HG03378 (cell line): ENCODE measurements around the gene GRSF1.
A peak's percentile ranks its signal among the peaks of the same experiment; 100 is the strongest.
"Not testable (repeated sequence)": the region's sequence is repeated elsewhere in the genome, so short reads cannot be mapped to it uniquely, and the experiment has no call there.

ENCODE experiments used
- ATAC-seq: cut with Tn5 transposase; IDR thresholded peaks from one replicate; pipeline ENCODE4 v1.9.1; 2021; ENCODE audit warnings: mild to moderate bottlenecking, moderate library complexity; ENCODE audit not compliant: unreplicated experiment

Gene GRSF1

DNA sequence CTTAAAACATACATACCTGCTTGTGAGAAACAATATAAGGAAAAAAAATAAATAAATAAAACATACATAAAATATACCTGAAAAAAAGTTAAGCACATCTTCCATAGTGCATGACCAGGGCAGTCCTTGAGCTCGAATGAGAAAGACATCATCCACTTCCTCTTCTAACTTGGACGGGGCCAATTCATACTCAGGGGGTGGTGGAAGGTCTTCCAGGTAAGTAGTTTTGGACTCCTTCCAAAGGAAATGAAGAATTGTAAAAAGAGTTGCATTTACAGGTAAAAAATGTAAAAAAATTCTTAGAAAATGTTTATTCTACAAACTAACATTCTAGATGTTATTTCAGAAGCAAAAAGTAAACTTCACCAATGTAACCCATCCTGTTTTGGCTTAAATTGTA is 3.6 kb downstream of the GRSF1 start:
- ATAC-seq = no peak

DNA sequence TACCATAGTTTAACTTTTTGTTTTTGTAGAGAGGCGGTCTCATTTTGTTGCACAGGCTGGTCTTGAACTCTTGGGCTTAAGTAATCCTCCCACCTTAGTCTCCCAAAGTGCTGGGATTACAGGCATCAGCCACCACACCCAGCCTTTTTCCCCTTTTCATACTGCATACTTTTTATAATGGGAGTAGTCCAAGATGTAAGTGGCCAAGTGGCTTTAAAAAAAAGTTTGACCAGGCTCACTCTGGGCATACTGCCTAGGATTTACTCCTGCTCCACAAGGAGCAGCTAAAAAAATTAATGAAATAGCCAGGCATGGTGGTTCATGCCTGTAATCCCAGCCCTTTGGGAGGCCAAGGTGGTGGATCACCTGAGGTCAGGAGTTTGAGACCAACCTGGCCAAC is 6.0 kb downstream of the GRSF1 start:
- no peak for ATAC-seq

DNA sequence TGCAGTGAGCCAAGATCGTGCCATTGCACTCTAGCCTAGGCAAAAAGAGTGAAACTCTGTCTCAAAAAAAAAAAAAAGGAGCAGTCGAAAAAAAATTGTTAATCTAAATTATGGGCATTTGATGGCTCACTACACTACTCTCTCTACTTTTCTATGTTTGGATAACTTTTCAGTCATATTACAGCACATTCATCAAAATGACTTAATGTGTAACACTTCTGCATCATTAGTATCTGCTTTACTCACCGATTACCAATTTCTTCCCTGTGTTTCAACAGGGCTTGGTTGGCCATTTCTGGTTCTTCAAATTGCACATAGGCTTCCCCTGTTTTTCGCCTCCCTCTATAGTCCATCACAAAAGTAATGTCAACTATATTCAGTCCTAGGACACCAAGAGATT is 8.4 kb downstream of the GRSF1 start:
- ATAC-seq = no peak

DNA sequence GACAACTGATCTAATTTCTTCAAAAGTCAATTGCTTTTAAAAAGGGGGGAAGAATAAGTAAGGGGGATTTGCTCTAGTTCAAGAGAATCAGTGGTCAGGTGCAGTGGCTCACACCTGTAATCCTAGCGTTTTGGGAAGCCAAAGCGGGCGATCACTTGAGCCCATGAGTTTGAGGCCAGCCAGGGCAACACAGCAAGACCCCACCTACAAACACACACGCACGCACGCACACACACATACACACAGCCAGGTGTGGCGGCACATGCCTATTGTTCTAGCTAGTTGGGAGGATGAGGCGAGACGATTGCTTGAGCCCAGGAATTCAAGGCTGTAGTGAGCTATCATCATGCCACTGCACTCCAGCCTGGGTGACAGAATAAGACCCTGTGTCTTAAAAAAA is 9.6 kb downstream of the GRSF1 start:
- ATAC-seq = no peak

DNA sequence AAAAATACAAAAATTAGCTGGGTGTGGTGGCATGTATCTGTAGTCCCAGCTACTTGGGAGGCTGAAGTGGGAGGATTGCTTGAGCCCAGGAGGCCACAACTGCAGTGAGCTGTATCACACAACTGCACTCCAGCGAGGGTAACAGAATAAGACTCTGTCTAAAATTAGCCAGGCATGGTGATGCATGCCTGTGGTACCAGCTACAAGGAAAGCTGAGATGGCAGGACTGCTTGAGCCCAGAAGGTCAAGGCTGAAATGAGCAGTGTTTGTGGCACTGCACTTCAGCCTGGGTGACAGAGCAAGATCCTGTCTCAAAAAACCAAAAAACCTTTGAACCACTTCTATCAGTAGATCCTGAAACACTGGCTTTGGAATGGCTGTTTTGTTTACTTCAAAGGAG is 10.2 kb downstream of the GRSF1 start:
- ATAC-seq = no peak

DNA sequence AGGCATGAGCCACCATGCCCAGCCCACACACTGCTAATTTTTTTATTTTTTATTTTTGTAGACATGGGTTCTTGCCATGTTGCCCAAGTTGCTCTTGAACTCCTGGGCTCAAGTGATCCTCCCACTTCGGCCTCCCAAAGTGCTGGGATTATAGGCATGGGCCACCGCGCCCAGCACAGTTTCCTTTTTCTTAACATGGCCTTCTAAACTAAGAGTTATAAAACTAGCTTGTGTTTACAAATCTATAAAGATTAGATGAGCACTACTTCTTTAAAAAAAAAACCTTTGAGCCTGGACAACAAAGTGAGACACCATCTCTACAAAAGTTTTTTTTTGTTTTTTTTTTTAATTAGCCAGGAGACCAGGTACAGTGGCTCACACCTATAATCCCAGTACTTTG is 10.7 kb downstream of the GRSF1 start:
- ATAC-seq = no peak

DNA sequence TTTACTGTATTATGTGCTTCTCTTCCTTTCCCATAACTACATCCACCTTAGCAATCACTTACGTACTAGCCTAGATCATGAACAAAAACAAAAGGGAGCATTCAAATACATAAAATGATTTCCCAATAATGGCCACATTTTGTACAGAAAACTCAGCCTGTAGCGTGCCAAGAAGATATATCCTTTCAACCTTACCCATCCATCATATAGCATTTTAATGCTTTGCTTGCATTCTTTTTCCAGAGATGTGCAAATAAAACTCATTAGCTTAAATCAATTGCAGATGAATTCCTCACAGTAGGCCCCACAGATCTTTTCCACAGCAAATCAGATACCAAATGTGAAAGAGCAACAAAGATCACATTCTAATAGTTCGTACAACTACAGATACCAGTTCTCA is 20.8 kb downstream of the GRSF1 start:
- ATAC-seq = no peak

DNA sequence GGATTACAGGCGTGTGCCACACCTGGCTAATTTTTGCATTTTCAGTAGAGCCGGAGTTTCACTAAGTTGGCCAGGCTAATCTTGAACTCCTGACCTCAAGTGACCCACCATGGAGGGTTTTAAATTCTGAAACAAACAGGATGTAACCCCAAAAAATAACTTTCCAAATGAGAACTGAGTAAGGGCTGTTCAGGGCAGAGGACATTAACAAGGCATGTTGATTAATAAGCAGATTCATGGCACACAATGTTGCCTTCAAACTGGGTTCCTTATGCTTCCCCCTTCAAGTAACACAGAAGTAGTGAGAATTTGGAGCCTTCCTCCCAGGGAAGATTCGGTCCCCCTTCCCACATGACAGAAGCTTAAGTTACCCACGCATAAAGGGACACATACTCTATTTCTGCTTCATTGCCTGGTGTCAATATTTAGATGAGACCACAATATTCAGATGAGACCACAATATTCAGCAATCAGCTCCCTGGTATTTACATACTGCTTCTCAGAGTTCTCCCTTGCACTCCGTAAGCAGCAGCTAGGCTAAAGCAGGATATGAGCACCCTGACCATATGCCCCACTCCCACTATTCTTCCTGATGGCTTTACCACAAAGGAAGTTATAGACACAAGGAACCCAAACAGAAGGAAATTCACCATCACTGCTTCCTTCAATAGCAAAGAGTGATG is 21.4 kb downstream of the GRSF1 start:
- peak; percentile 65 for ATAC-seq

DNA sequence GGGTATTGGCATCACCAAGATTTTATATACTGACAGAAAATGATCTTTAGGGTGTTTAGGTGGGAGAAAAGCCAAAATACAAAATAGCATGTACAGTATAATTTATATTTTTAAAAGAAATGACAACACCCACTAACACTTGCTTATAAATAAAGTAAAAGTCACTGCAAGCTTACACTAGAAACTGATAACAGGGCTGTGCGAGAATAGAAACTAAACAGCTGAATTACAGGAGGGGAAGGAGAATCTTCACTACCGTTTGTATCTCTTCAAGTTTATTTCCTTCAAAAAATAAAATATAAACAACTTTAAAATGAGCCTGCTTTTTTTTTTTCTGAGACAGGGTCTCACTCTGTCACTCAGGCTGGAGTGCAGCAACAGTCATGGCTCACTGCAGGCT is 22.8 kb downstream of the GRSF1 start:
- ATAC-seq = no peak

DNA sequence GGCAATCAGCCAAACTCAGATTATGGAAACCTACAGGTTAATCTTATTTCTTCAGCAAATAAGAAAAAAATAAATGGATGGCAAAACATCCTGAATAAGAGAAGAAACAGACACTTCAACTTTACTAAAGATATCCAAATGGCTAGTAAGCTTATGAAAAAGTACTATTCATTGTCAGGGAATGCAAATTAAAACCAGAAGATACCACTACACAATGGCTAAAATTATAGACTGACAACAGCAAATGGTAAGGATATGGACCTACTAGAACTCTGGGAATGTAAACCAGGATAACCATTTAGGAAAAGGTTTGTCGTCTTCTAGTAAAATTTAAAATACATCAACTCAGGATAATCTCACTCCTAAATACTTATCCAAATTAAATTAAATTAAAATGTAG is 24.3 kb downstream of the GRSF1 start:
- no peak for ATAC-seq

DNA sequence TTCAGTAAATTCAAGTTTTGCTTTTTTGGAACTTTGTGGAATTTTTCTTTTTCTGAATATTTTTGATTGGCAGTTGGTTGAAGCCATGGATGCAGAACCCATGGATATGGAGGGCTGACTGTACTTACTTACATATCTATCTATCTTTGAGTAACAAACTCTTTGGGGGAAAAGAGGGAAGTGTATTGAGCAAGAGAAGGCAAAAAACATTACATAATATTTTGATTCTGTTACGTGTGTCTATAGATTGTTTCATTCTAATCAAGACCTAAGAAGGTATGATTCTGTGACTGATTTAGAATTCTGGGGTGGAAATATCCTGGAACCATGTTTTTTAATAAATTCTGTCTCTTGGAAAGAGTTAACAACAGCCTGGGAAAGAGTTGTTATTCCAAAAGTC is 31.5 kb downstream of the GRSF1 start:
- no peak for ATAC-seq

DNA sequence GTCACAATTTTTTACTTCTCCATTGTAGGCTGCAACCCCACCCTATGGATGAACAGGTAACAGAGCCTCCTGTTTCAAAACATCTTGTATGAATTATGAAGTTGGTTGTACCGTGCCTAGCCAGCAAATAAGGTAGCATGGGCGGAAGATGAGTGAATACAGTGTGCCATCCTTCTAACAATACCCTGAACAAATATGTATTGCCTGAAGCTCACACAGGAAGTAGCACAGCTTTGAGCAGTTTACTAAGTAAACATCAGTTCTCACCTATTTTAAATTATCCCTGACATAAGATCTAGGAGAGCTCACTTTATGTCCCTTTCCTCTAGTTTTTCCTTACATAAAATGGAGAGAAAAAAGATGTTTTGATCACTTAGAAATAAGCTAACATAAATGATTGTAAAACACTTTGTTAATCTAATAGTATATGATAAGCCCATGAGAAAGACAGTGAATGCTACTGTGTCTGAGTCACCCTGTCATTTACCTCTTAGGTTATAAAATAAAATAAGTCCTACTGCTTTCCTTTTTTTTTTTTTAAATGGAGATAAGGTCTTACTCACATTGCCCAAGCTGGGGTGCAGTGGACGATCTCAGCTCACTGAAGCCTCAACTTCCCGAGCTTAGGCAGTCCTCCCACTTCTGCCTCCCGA is 36.6 kb downstream of the GRSF1 start:
- ATAC-seq = no peak

DNA sequence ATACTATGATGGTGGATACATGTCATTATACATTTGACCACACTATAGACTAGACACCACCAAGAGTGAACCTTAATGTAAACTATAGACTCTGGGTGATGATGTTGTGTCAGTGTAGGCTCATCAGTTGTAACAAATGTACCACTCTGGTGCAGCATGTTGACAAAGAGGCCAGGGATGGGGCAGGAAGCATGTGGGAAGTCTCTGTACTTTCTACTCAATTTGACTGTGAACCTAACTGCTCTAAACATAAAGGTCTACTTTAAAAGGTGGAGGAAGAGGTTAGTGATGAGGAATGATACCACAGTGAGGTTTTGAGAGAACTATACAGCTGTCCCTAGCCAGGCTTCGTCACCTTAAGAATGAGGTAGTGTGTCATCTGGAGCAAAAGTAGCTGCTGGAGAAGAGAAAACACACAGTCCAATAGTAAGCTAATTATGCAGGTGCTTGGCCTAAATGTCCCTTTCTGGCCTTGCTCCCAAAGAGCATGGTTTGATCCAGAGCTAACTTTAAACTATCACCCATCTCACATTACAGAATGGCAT is 38.4 kb downstream of the GRSF1 start:
- peak; percentile 63 for ATAC-seq

DNA sequence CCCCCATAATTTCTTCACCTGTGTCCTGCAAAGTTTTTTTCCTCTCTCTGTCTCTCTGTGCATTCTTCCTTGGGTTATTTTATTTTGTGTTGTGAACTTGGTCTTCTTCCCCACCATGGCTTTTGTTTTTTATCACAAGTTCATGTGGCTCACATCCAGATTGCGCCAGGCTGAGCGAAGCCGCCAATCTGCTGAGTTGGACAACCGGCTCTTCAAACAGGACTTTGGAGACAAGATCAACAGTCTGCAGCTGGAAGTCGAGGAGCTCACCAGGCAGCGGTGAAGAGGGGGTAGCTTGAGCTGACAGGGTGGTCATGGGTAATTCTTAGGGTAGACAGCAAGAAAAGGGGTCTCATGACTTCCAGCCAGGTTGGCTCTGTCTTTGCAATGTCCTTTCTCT is 46.1 kb downstream of the GRSF1 start:
- no peak for ATAC-seq

DNA sequence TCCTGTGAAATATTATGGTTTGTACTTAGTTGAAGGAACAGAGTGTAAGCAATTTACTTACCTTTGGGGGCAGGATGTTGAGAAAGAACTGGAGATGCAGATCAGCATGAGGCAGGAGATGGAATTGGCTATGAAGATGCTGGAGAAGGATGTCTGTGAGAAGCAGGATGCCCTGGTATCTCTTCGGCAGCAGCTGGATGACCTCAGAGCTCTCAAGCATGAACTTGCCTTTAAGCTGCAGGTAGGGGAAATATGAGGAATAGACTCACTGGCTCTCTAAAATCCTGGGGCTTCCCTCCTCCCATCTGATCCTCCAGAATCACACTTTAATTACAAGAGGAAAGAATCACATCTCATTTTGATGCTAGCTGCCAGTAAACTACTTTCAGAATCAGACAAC is 51.0 kb downstream of the GRSF1 start:
- ATAC-seq = no peak

DNA sequence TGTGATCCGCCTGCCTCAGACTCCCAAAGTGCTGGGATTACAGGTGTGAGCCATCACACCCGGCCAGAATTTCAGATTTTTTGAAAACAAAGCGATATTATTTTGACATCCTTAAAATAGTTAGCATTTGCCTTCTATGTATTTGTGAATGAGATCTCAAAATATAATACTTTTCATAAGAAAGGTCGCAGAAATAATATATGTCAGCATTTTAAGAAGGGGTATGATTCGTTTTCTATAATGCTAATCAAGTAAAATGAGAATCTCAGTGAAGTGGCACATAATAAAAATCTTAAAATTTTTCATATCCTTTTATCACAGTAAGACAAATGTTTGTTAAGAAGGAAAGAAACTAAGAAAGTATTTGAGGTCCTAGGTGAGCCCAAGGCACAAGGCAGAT is 52.2 kb downstream of the GRSF1 start:
- no peak for ATAC-seq

DNA sequence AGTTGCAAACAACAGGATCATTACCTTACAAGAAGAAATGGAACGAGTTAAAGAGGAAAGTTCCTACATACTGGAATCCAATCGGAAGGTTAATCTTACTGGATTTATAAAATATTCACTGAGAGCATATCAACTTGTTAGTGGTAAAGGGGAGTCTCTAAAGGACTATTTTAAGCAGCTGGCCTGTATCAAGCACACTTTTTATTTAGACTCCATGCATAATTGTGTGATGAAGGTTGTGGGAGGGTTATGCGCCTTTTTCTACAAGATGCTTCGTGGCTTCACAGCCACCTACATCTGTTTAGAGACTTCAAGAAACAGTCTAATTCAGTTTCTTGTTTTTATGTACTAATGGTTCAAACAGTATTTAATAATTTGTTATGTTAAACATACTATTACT is 56.6 kb downstream of the GRSF1 start:
- no peak for ATAC-seq

DNA sequence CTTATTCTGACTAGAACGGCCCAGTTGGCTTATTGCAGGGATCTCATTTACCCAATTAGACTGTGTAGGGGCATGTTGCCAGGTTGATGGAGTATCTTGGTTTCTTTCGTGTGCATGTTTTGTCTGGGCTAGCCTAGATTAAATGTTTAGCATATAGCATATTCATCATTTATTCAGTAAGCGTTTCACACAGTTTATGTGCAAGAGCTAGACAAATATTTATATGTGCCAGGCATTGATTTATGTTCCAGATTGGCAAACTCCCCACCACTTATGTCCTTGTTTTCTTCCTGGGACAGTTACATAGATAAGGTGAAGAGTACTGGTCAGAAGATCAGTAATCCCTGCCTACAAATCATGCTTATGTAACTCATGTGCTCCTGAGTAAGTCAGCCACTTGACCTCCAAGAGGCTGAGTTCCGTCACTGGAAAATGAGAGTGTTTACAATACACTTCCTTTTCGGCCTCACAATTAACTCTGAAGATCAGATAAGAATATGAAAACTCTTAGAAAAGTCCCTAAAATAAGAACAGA is 60.7 kb downstream of the GRSF1 start:
- ATAC-seq = no peak

DNA sequence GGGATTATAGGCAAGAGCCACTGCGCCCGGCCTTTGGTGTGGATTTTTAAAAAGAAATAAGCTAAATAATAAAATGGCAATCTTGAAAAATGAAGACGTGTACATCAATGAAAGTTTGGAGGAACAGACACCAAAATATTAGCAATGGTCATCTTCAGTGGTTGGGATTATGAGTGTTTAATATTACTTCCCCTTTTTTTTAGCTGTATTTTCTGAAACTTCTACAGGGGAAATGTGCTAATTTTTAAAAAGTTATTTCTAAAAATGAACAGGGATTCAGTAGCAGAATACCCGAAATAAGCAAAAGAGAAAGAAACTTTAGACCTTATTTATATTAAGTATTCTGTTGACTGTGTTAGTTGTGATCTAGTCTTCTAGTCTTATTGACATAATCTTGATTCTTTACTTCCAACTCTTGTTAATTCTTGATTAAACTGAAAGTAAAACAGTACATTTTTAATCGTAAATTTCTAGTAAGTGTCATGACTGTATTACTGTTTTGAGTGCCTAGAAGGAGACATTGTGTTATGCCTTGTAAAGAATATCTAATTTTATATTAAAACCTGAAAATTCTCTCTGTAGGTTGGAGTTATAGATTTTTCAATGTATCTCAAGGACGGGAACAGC is 66.6 kb downstream of the GRSF1 start:
- ATAC-seq = peak; percentile 79

DNA sequence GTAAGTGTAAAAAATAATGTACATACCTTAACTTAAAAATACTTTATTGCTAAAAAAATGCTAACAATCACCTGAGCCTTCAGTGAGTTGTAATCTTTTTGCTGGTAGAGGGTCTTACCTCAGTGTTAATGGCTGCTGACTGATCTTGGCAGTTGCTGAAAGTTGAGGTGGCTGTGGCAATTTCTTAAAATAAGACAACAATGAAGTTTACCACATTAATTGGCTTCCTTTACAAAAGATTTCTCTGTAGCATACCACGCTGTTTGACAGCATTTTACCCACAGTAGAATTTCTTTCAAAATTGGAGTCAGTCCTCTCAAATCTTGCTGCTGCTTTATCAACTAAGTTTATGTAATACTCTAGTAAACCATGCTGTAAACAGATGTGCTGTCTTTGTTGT is 70.3 kb downstream of the GRSF1 start:
- ATAC-seq = not testable (repeated sequence)

DNA sequence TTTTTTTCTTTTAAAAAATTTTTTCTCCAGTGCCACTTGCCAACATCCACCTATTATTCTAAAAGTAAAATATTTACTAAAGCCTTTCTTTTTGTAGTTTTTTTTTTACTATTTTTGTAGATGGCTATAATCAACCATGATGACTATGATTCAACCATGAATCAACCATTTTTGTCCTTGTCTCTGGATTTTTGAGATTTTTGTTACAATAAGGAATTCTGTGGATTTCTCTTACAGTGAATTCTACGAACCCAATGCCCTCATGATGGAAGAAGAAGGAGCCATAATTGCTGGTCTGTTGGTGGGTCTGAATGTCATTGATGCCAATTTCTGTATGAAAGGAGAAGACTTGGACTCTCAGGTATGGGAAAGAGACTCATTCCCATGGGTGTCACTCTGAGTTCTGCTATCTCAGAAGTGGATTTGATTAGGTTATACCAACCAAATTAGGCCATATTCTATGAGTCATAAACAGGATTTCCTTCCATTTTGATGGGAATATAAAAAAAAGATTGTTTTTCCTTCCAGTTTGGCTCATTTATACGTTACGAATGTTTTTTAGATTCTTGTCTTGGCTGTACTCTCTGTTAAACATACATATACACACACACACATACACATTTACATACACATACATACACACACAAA is 71.3 kb downstream of the GRSF1 start:
- ATAC-seq = no peak
